H9 (cell line): ENCODE results near the gene YPEL4. TPM values are rescaled to one million over a fixed set of nuclear protein-coding genes. Genes with fewer than 3 reads are reported as not detected.

Source experiments
- DNase-seq: peaks from one replicate; pipeline ENCODE4 v3.0.0-alpha.2; 2017
- H2AFZ ChIP-seq: one replicate; pipeline ENCODE4 v1.6.1; 2013; ENCODE audit warnings: mild to moderate bottlenecking, low read length, control low read depth, moderate library complexity
- H2AK5ac ChIP-seq: 2 replicates; pipeline ENCODE4 v1.6.1; 2013; ENCODE audit warnings: low read length, control low read depth, mixed read lengths; ENCODE audit not compliant: insufficient read length
- H2BK120ac ChIP-seq: one replicate; pipeline ENCODE4 v1.6.1; 2013; ENCODE audit warnings: low read depth, mild to moderate bottlenecking, low read length, control low read depth, inconsistent platforms; ENCODE audit not compliant: poor library complexity, severe bottlenecking
- H2BK12ac ChIP-seq: 2 replicates; pipeline ENCODE4 v1.6.1; 2013; ENCODE audit warnings: low read length, control low read depth, mixed read lengths, low read depth; ENCODE audit not compliant: insufficient read length
- H2BK15ac ChIP-seq: 2 replicates; pipeline ENCODE4 v1.6.1; 2013; ENCODE audit warnings: low read depth, low read length, control low read depth
- H2BK20ac ChIP-seq: one replicate; pipeline ENCODE4 v1.6.1; 2013; ENCODE audit warnings: low read depth, mild to moderate bottlenecking, low read length, control low read depth, inconsistent platforms; ENCODE audit not compliant: poor library complexity, severe bottlenecking
- H2BK5ac ChIP-seq: 2 replicates; pipeline ENCODE4 v1.6.1; 2013; ENCODE audit warnings: low read length, control low read depth, mixed read lengths; ENCODE audit not compliant: insufficient read length
- H3K14ac ChIP-seq: 2 replicates; pipeline ENCODE4 v1.6.1; 2013; ENCODE audit warnings: low read length, control low read depth; ENCODE audit not compliant: insufficient read depth
- H3K18ac ChIP-seq: 2 replicates; pipeline ENCODE4 v1.6.1; 2013; ENCODE audit warnings: low read depth, mild to moderate bottlenecking, mixed read lengths, low read length, control low read depth; ENCODE audit not compliant: insufficient read length
- H3K23ac ChIP-seq: 2 replicates; pipeline ENCODE4 v1.6.1; 2013; ENCODE audit warnings: low read length, control low read depth, mixed read lengths, low read depth; ENCODE audit not compliant: insufficient read length
- H3K23me2 ChIP-seq: 2 replicates; pipeline ENCODE4 v1.6.1; 2013; ENCODE audit warnings: low read depth, mild to moderate bottlenecking, mixed read lengths, low read length, control low read depth; ENCODE audit not compliant: insufficient read length, poor library complexity, severe bottlenecking
- H3K27ac ChIP-seq: 2 replicates; pipeline ENCODE4 v1.5.1; 2013; ENCODE audit warnings: low read length, control low read depth, mixed read lengths, low read depth; ENCODE audit not compliant: insufficient read length
- H3K27me3 ChIP-seq: 2 replicates; pipeline ENCODE4 v1.6.1; 2013; ENCODE audit warnings: low read length, control low read depth, inconsistent platforms; ENCODE audit not compliant: insufficient read depth
- H3K4ac ChIP-seq: 2 replicates; pipeline ENCODE4 v1.6.1; 2013; ENCODE audit warnings: low read depth, mild to moderate bottlenecking, control low read depth, inconsistent platforms, low read length, moderate library complexity
- H3K4me1 ChIP-seq: 2 replicates; pipeline ENCODE4 v1.6.1; 2013; ENCODE audit warnings: low read length, control low read depth, inconsistent platforms; ENCODE audit not compliant: insufficient read depth
- H3K4me2 ChIP-seq: 2 replicates; pipeline ENCODE4 v1.6.1; 2013; ENCODE audit warnings: low read length, control low read depth, mixed read lengths; ENCODE audit not compliant: insufficient read length, insufficient read depth
- H3K56ac ChIP-seq: 2 replicates; pipeline ENCODE4 v1.6.1; 2013; ENCODE audit warnings: low read depth, mild to moderate bottlenecking, mixed read lengths, low read length, control low read depth; ENCODE audit not compliant: insufficient read length
- H3K79me1 ChIP-seq: 2 replicates; pipeline ENCODE4 v1.6.1; 2013; ENCODE audit warnings: low read depth, mild to moderate bottlenecking, moderate library complexity, low read length, control low read depth, inconsistent platforms; ENCODE audit not compliant: insufficient read depth, poor library complexity, severe bottlenecking
- H3K79me2 ChIP-seq: 2 replicates; pipeline ENCODE4 v1.6.1; 2013; ENCODE audit warnings: low read length, control low read depth, inconsistent platforms; ENCODE audit not compliant: insufficient read depth
- H3K9ac ChIP-seq: 2 replicates; pipeline ENCODE4 v1.6.1; 2013; ENCODE audit warnings: low read length, control low read depth, mixed read lengths; ENCODE audit not compliant: insufficient read length; ENCODE audit errors: extremely low read depth
- H3K9me3 ChIP-seq: one replicate; pipeline ENCODE4 v1.6.1; 2013; ENCODE audit warnings: low read depth, low read length, inconsistent platforms; ENCODE audit not compliant: control insufficient read depth
- H3T11ph ChIP-seq: one replicate; pipeline ENCODE4 v1.6.1; 2013; ENCODE audit warnings: mild to moderate bottlenecking, low read length, control low read depth, inconsistent platforms
- H4K20me1 ChIP-seq: one replicate; pipeline ENCODE4 v1.6.1; 2013; ENCODE audit not compliant: control insufficient read depth, insufficient read length, insufficient read depth
- H4K5ac ChIP-seq: 2 replicates; pipeline ENCODE4 v1.6.1; 2013; ENCODE audit warnings: low read depth, mild to moderate bottlenecking, mixed read lengths, low read length, control low read depth; ENCODE audit not compliant: insufficient read length
- H4K8ac ChIP-seq: replicated peaks from 2 replicates; pipeline ENCODE4 v1.6.1; 2013; ENCODE audit warnings: low read length, control low read depth, mixed read lengths, low read depth; ENCODE audit not compliant: insufficient read length
- H4K91ac ChIP-seq: 2 replicates; pipeline ENCODE4 v1.6.1; 2013; ENCODE audit warnings: low read depth, mild to moderate bottlenecking, moderate library complexity, mixed read lengths, low read length, control low read depth; ENCODE audit not compliant: insufficient read length
- H3K27ac Mint-ChIP-seq, 3 experiments: 2 replicates in 2 of 3; 3 replicates in 1 of 3; pipeline ENCODE4 v1.8.0; 2020 to 2021; ENCODE audit warnings: mixed read lengths in 3 of 3, mild to moderate bottlenecking in 1 of 3, moderate library complexity in 1 of 3
- H3K27me3 Mint-ChIP-seq: 2 replicates; pipeline ENCODE4 v1.8.0; 2021; ENCODE audit warnings: low read depth, mild to moderate bottlenecking, moderate library complexity, mixed read lengths
- H3K36me3 Mint-ChIP-seq, 3 experiments: 2 replicates in 2 of 3; 3 replicates in 1 of 3; pipeline ENCODE4 v1.8.0; 2020 to 2021; ENCODE audit warnings: low read depth in 3 of 3, mixed read lengths in 3 of 3; ENCODE audit not compliant: insufficient read depth in 1 of 3
- H3K4me1 Mint-ChIP-seq, 2 experiments: 2 replicates each; pipeline ENCODE4 v1.8.0; 2020; ENCODE audit warnings: mixed read lengths in 2 of 2
- H3K4me3 Mint-ChIP-seq, 2 experiments: 2 replicates in 1 of 2; 3 replicates in 1 of 2; pipeline ENCODE4 v1.8.0; 2020 to 2021; ENCODE audit warnings: mild to moderate bottlenecking in 2 of 2, mixed read lengths in 2 of 2, moderate library complexity in 1 of 2
- H3K9me3 Mint-ChIP-seq, 2 experiments: 2 replicates in 1 of 2; 3 replicates in 1 of 2; pipeline ENCODE4 v1.8.0; 2020; ENCODE audit warnings: mild to moderate bottlenecking in 2 of 2, mixed read lengths in 2 of 2, moderate library complexity in 1 of 2
- CTCF ChIP-seq: fragments of 200-600 bp; sonication (generic); conservative IDR thresholded peaks from 3 replicates; pipeline ENCODE4 v1.8.0; 2021; ENCODE audit warnings: antibody characterized with exemption, mild to moderate bottlenecking
- WGBS: extraction: QIAGEN DNeasy Blood & Tissue Kit; methylation state at CpG from one replicate; pipeline ENCODE4 v1.1.7; 2013; ENCODE audit warnings: missing lambda C conversion rate, low lambda C conversion rate, mixed read lengths; ENCODE audit not compliant: insufficient read length; ENCODE audit errors: extremely low coverage; 5-methylcytosine and 5-hydroxymethylcytosine counted together
- total RNA-seq: library from RNA; stranded (reverse); gene quantifications from 2 replicates; pipeline ENCODE4 v1.2.1, GENCODE V29; 2021

YPEL4 gene
- total RNA-seq, 1 experiment from 2014 or later = 0.13 TPM

GRCh38 chr11:57599381-57599780 lies 50.3 kb downstream of the YPEL4 start:
- no peaks in the 10 kb centered on the region for H3K79me2 ChIP-seq
- Mint-ChIP-seq H3K27ac (peak overlapping the region in 1 of 3 experiments; percentile 54; a peak in 3 of 7 replicates), H3K9me3 (no peaks in the 10 kb centered on the region), H3K4me1 (peaks cover 24 to 49% of the 10 kb centered on the region in 2 experiments), H3K27me3 (no peaks in the 10 kb centered on the region), H3K36me3 (peaks cover 15 to 30% (median 18%) of the 10 kb centered on the region in 3 experiments; a peak in 6 of 7 replicates), H3K4me3 (peak overlapping the region in 1 of 2 experiments; percentile 79; a peak in 3 of 5 replicates)
- H4K5ac ChIP-seq = no peak overlapping the region
- H3K79me1 ChIP-seq = no peaks in the 10 kb centered on the region
- no peak overlapping the region for H2BK15ac ChIP-seq
- H3K56ac ChIP-seq = no peak overlapping the region
- H2BK12ac ChIP-seq = no peak overlapping the region
- no peak for DNase-seq
- no peak overlapping the region for H2BK20ac ChIP-seq
- no peak overlapping the region for H3K27ac ChIP-seq
- TF ChIP-seq CTCF = no peak
- H3K23me2 ChIP-seq = peaks cover 8% of the 10 kb centered on the region
- no peak overlapping the region for H4K91ac ChIP-seq
- WGBS = no CpG with 5 or more reads among the region's 2 CpGs
- H3K9ac ChIP-seq = no peak overlapping the region
- no peak overlapping the region for H2AFZ ChIP-seq
- peaks cover 4% of the 10 kb centered on the region; the same call in 1 of the 2 replicates for H3K4me1 ChIP-seq
- H2BK5ac ChIP-seq = no peak overlapping the region
- H3K23ac ChIP-seq = no peak overlapping the region
- H3K4me2 ChIP-seq = peak overlapping the region; percentile 57
- H3K18ac ChIP-seq = no peak overlapping the region
- no peaks in the 10 kb centered on the region for H4K20me1 ChIP-seq
- H4K8ac ChIP-seq = no peak overlapping the region
- no peaks in the 10 kb centered on the region for H3K9me3 ChIP-seq
- no peaks in the 10 kb centered on the region for H3K27me3 ChIP-seq
- no peak overlapping the region for H3K4ac ChIP-seq
- no peak overlapping the region for H3T11ph ChIP-seq
- H2AK5ac ChIP-seq = no peak overlapping the region
- H2BK120ac ChIP-seq = no peak overlapping the region
- H3K14ac ChIP-seq = no peak overlapping the region
